ENCODE data around the gene GGACT. TPM values are rescaled to one million over a fixed set of nuclear protein-coding genes. Genes with fewer than 3 reads are reported as not detected.

The GGACT gene
- total RNA-seq, 3 donors from 2014 or later (not counting 1 experiment from before 2014, with no cell fraction given), result 8.8 to 16.4 (median 15.1) TPM

- Mint-ChIP-seq H3K27me3 (ENCODE audit: low read depth in 2 of 2) (no peaks in the 10 kb centered on the region), H3K9me3 (no peaks in the 10 kb centered on the region), H3K27ac (no peak overlapping the region), H3K36me3 (peaks cover 7% of the 10 kb centered on the region), H3K4me1 (peaks cover 0 to 2% of the 10 kb centered on the region in 2 donors), H3K4me3 (no peak overlapping the region)
- 94% methylated on average over 13 of the region's 15 CpGs for WGBS (ENCODE audit: insufficient coverage)
- TF ChIP-seq CTCF (IDR thresholded peaks at IDR 0.05), result no peak
- H3K36me3 ChIP-seq (ENCODE audit: control insufficient read depth, insufficient read depth, low read length), result peaks cover 9% of the 10 kb centered on the region
- H3K4me1 ChIP-seq (ENCODE audit: control insufficient read depth, insufficient read depth, low read length), result no peaks in the 10 kb centered on the region
- no peak overlapping the region for H3K27ac ChIP-seq (ENCODE audit: low read length)
- H3K9me3 ChIP-seq (ENCODE audit: control insufficient read depth, insufficient read depth, low read length), result no peaks in the 10 kb centered on the region
- no peak for DNase-seq
- H3K27me3 ChIP-seq (ENCODE audit: control insufficient read depth, insufficient read depth, low read length), result no peaks in the 10 kb centered on the region
- no peak for ATAC-seq
- H3K4me3 ChIP-seq (ENCODE audit: low read length), result no peak overlapping the region
- intact Hi-C loops (cut with micrococcal nuclease), result no loop called here
Observed at GRCh38 chr13:100529666-100530377, 58.8 kb downstream of the GGACT start.

GRCh38 chr13:100528820-100529219 is 59.8 kb downstream of the GGACT start:
- H3K4me3 Mint-ChIP-seq, result no peak overlapping the region
- H3K4me1 Mint-ChIP-seq, result peaks cover 0 to 4% of the 10 kb centered on the region in 2 donors
- 89% methylated on average over 11 of the region's 11 CpGs for WGBS (ENCODE audit: insufficient coverage)
- no peaks in the 10 kb centered on the region for H3K4me1 ChIP-seq (ENCODE audit: control insufficient read depth, insufficient read depth, low read length)
- no peak for ATAC-seq
- no peaks in the 10 kb centered on the region for H3K27me3 ChIP-seq (ENCODE audit: control insufficient read depth, insufficient read depth, low read length)
- intact Hi-C loops (cut with micrococcal nuclease), result no loop called here
- H3K4me3 ChIP-seq (ENCODE audit: low read length), result no peak overlapping the region
- no peaks in the 10 kb centered on the region for H3K27me3 Mint-ChIP-seq (ENCODE audit: low read depth in 2 of 2)
- DNase-seq, result no peak
- H3K9me3 Mint-ChIP-seq, result no peaks in the 10 kb centered on the region
- peaks cover 9% of the 10 kb centered on the region for H3K36me3 ChIP-seq (ENCODE audit: control insufficient read depth, insufficient read depth, low read length)
- no peak overlapping the region for H3K27ac ChIP-seq (ENCODE audit: low read length)
- no peak for TF ChIP-seq CTCF (IDR thresholded peaks at IDR 0.05)
- no peaks in the 10 kb centered on the region for H3K9me3 ChIP-seq (ENCODE audit: control insufficient read depth, insufficient read depth, low read length)
- no peak overlapping the region for H3K27ac Mint-ChIP-seq
- peaks cover 7% of the 10 kb centered on the region for H3K36me3 Mint-ChIP-seq

- peaks cover 7% of the 10 kb centered on the region for H3K36me3 Mint-ChIP-seq
- H3K27ac Mint-ChIP-seq, result no peak overlapping the region
- peaks cover 0 to 4% of the 10 kb centered on the region in 2 donors for H3K4me1 Mint-ChIP-seq
- ATAC-seq (no peak), DNase-seq (no peak)
- H3K27me3 Mint-ChIP-seq (ENCODE audit: low read depth in 2 of 2), result no peaks in the 10 kb centered on the region
- Histone ChIP-seq H3K4me3 (ENCODE audit: low read length) (no peak overlapping the region), H3K4me1 (ENCODE audit: control insufficient read depth, insufficient read depth, low read length) (no peaks in the 10 kb centered on the region), H3K27ac (ENCODE audit: low read length) (no peak overlapping the region), H3K27me3 (ENCODE audit: control insufficient read depth, insufficient read depth, low read length) (no peaks in the 10 kb centered on the region), H3K9me3 (ENCODE audit: control insufficient read depth, insufficient read depth, low read length) (no peaks in the 10 kb centered on the region), H3K36me3 (ENCODE audit: control insufficient read depth, insufficient read depth, low read length) (peaks cover 9% of the 10 kb centered on the region)
- WGBS (ENCODE audit: insufficient coverage), result 96% methylated on average over 9 of the region's 9 CpGs
- TF ChIP-seq CTCF (IDR thresholded peaks at IDR 0.05), result no peak
- H3K4me3 Mint-ChIP-seq, result no peak overlapping the region
- no peaks in the 10 kb centered on the region for H3K9me3 Mint-ChIP-seq
- intact Hi-C loops (cut with micrococcal nuclease), result no loop called here
Observed at GRCh38 chr13:100528353-100528752, 60.2 kb downstream of the GGACT start.

GRCh38 chr13:100527644-100528043 is 60.9 kb downstream of the GGACT start:
- H3K27me3 ChIP-seq (ENCODE audit: control insufficient read depth, insufficient read depth, low read length), result no peaks in the 10 kb centered on the region
- DNase-seq, result no peak
- no peaks in the 10 kb centered on the region for H3K4me1 ChIP-seq (ENCODE audit: control insufficient read depth, insufficient read depth, low read length)
- no peak for TF ChIP-seq CTCF (IDR thresholded peaks at IDR 0.05)
- no peak overlapping the region for H3K27ac ChIP-seq (ENCODE audit: low read length)
- WGBS (ENCODE audit: insufficient coverage), result 97% methylated on average over 9 of the region's 9 CpGs
- Mint-ChIP-seq H3K4me3 (no peak overlapping the region), H3K36me3 (peaks cover 7% of the 10 kb centered on the region), H3K27ac (no peak overlapping the region), H3K27me3 (ENCODE audit: low read depth in 2 of 2) (no peaks in the 10 kb centered on the region), H3K9me3 (no peaks in the 10 kb centered on the region), H3K4me1 (peaks cover 0 to 4% of the 10 kb centered on the region in 2 donors)
- peaks cover 9% of the 10 kb centered on the region for H3K36me3 ChIP-seq (ENCODE audit: control insufficient read depth, insufficient read depth, low read length)
- H3K4me3 ChIP-seq (ENCODE audit: low read length), result no peak overlapping the region
- intact Hi-C loops (cut with micrococcal nuclease), result no loop called here
- no peak for ATAC-seq
- H3K9me3 ChIP-seq (ENCODE audit: control insufficient read depth, insufficient read depth, low read length), result no peaks in the 10 kb centered on the region

All from natural killer cell (primary cell).